NCI-H146 treated with DMSO at 0.1 percent for 48 hours (cell line): ENCODE measurements around the gene ZNF177.
A peak's percentile ranks its signal among the peaks of the same experiment; 100 is the strongest.
"Not testable (repeated sequence)": the region's sequence is repeated elsewhere in the genome, so short reads cannot be mapped to it uniquely, and the experiment has no call there.

Experiments used
- DNase-seq: peaks from one replicate; lab custom pipeline; 2025; ENCODE audit not compliant: unreplicated experiment; lab: John Stamatoyannopoulos, UW

Gene ZNF177

GRCh38 chr19:9362905-9363304 is at the start of gene ZNF177:
Gene ZNF177 (plus strand): TSS chr19:9363013. CDS start chr19:9378312, 15,299 bp downstream.
- DNase-seq, result no peak

DNA sequence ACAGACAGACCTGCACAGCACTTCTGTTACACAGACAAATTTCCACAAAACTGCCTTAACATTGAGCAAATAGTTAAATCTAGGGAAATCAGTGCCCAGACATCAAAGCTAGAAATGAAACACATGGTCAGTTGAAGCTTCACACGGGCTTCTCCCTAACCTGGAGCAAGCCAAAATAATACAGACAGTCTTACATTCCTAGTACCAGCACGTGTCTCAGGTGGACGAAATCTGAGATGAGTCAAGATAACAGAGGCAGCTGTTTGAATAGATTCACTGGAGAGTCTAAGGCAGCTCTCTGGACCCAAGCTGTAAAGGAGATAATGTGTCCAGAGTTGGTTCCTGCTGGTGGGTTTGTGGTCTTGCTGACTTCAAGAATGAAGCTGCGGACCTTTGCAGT is 49.1 kb upstream of the ZNF177 start:
- DNase-seq, result no peak

DNA sequence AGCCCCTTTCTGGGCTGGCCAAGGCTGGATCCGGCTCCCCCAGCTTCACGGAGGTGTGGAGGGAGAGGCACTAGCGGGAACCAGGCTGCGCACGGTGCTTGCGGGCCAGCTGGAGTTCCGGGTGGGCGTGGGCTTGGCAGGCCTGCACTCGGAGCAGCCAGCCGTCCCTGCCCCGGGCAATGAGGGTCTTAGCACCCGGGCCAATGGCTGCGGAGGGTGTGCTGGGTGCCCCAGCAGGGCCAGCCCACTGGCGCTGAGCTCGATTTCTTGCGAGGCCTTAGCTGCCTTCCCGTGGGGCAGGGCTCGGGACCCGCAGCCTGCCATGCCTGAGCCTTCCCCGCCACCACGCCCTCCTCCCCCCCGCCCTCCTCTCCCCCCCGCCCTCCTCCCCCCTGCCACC is 41.5 kb upstream of the ZNF177 start:
- no peak for DNase-seq

DNA sequence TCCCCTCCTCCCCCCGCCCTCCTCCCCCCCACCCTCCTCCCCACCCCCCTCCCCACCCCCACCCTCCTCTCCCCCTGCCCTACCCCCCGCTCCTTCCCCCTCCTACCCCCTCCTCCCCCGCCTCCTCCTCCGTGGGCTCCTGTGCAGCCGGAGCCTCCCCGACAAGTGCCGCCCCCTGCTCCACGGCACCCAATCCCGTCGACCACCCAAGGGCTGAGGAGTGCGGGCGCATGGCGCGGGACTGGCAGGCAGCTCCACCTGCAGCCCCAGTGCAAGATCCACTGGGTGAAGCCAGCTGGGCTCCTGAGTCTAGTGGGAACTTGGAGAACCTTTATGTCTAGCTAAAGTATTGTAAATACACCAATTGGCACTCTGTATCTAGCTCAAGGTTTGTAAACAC is 41.1 kb upstream of the ZNF177 start:
- DNase-seq, result not testable (repeated sequence)

DNA sequence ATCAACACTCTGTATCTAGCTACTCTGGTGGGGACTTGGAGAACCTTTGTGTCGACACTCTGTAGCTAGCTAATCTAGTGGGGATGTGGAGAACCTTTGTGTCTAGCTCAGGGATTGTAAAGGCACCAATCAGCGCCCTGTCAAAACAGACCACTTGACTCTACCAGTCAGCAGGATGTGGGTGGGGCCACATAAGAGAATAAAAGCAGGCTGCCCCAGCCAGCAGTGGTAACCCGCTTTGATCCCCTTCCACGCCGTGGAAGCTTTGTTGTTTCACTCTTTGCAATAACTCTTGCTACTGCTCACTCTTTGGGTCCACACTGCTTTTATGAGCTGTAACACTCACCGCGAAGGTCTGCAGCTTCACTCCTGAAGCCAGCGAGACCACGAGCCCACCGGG is 40.6 kb upstream of the ZNF177 start:
- not testable (repeated sequence) for DNase-seq

DNA sequence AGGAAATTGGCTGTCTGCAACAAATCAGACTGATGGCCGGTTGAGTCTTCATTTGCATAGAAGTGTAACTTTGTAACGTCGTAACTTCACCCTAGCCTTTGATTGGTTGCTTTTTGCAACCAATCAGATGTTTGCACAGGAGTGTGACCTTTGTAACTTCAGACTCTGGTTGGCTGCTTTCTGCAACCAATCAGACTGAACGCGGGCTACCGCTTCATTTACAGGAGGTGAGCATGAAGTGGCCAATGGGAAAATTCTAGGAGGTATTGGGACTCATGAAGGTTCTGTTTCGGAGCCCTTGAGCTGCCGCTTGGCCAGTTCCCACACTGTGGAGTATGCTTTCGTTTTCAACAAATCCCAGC is 39.3 kb upstream of the ZNF177 start:
- DNase-seq, result peak; percentile 63

DNA sequence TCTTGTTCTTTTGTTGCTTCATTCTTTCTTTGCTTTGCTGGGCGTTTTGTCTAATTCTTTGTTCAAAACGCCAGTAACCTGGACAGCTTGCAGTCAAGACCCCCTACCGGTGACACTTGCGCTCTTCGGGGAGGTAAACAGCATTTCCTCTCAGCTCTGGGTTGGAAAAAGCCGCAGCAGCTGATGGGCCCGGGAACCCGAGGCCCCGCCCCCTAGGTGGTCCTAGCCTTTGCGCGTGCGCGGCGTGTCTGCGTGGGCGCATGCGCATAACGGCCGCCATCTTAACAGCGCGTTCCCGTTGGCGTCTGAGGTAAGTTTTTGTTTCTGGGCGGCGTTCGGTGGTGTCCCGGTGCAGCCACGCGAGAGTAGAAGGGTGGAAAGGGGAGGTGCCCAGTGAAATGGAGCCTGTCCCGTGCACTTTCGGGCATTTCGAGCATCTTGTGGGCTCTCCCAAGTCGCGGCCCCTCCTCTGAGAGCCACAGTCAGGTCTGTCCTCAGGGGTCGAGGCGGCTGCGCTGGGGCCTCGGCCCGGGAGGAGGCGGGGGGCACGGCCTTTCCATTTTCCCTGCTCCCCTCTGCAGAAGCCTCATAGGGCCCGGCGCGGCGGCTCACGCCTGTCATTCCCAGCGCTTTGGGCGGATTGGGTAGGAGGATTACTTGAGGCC is 38.8 kb upstream of the ZNF177 start, which contains the start of gene ZNF559:
Gene ZNF559 (plus strand): TSS at position 261 of the 665 bp plus-strand sequence. CDS start 14,371 bp downstream, outside the sequence.
- DNase-seq, result peak; percentile 76

DNA sequence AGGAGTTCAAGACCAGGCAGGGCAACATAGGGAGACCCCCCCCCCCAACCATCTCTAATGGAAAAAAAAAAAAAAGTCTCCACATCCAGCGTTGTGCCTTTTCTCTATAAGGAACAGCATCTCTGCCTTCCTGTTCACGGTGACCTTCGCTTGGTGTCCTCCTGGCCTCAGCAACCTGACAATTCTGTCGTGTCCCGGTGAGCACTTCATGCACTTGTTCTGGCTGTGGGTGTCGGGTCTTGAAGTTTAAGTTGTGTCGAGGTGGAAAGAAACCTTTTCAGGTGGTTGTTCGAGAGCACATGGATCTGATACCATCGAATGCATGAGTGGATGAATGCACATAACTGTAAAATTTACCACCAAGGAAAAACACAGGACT is 38.2 kb upstream of the ZNF177 start:
- no peak for DNase-seq

DNA sequence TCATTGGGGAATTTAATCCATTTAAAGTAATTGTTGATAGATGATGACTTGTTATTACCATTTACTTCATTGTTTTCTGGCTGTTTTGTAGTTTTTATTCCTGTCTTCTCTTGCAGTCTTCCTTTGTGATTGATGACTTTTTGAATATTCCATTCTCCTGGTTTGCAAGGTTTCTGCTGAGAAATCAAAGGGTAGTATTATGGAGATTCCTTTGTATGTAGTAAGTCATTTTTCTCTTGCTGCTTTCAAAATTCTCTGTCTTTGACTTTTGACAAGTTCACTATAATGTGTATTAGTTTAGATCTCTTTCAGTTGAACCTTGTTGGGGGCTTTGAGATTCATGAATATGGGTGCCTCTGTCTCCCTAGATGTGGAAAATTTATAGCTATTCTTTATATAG is 32.8 kb upstream of the ZNF177 start:
- DNase-seq, result no peak

DNA sequence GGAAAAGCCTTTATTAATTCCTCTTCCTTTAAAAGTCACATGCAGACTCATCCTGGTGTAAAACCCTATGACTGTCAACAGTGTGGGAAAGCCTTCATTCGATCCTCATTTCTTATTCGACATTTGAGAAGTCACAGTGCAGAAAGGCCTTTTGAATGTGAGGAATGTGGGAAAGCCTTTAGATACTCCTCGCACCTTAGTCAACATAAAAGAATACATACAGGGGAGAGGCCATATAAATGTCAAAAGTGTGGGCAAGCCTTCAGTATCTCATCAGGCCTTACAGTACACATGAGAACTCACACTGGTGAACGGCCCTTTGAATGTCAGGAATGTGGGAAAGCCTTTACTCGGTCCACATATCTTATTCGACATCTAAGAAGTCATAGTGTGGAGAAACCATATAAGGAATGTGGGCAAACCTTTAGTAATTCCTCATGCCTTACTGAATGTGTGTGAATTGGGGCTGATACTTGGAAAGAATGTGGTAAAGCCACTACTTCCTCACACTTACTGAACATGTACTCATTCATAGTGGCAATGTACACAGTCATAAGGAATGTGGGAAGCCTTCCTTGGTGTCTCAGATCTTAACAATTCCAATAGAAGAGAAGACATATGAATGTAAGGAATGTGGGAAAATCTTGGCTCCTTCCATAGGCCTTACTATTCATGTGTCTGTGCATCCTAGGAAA is 20.1 kb upstream of the ZNF177 start:
- no peak for DNase-seq

DNA sequence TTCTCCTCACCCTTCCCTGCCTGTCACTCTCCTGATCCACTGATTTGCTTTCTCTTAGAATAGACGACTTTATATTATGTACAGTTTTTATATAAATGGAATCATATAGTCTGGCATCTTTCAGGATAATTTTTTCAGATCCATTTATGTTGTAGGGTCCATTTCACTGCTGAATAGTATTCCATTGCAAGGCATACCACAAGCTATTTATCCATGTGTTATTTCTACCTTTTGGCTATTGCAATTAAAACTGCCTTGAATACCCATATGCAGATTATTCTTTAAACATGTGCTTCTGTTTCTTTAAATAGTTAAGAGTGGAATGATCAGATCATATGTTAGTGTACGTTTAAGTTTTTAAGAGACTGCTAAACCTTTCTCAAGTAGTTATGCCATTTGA is 17.8 kb upstream of the ZNF177 start:
- no peak for DNase-seq

- no peak for DNase-seq
These were observed 14.6 kb upstream of the ZNF177 start for GRCh38 chr19:9348253-9348652.

DNA sequence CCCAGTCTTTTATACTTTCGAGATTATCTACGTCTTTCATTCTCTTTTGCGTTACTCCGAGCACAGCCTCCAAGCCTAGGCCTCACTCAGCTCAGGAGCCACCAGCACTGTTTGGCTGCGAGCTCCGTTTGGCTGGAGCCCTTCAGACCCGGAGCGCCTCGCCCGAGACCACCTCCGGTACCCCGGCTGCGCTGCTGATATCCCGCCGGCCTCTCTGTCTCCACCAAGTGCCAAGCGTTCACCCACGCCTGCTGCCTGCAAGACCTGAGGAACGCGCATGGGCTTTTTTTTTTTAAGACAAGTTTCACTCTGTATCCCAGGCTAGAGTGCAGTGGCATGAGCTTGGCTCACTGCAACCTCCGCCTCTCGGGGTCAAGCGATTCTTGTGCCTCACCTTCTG is 14.1 kb upstream of the ZNF177 start:
- DNase-seq, result no peak

DNA sequence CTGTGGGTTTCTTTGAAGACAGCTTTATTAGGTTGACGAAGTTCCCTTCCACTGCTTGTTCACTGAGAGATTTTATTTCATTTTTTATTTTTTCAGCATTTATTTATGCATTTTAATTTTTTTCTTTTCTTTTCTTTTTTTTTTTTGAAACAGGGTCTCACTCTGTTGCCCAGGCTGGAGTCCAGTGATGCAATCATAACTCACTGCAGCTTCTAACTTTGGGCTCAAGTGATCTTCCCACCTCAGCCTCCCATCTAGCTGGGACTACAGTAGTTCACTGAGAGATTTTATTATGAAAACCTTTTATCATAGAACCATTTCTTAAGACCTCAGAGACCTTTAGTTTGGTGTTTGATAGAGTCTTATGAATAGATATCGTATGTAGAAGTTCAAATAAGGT is 10.3 kb upstream of the ZNF177 start:
- no peak for DNase-seq

GRCh38 chr19:9353011-9353410 is 9.8 kb upstream of the ZNF177 start:
- no peak for DNase-seq

DNA sequence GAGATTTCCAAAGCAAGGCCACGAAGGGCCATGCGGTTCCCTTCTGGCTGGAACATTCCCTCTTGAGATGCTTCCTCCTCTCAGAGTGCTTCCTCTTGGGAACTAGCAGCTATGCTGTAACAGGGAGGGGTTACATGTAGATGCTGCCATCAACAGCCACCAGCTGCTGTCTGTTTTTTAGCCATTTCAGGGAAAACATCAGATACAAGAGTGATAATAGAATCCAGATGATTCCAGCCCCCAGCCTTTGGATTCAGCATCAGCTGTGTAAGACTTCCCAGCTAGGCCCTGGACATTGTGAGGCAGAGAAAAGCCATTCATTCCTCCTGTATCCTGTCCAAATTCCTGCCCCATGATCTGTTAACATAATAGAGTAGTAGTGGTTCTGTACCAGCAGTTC is 8.2 kb upstream of the ZNF177 start:
- DNase-seq, result no peak

DNA sequence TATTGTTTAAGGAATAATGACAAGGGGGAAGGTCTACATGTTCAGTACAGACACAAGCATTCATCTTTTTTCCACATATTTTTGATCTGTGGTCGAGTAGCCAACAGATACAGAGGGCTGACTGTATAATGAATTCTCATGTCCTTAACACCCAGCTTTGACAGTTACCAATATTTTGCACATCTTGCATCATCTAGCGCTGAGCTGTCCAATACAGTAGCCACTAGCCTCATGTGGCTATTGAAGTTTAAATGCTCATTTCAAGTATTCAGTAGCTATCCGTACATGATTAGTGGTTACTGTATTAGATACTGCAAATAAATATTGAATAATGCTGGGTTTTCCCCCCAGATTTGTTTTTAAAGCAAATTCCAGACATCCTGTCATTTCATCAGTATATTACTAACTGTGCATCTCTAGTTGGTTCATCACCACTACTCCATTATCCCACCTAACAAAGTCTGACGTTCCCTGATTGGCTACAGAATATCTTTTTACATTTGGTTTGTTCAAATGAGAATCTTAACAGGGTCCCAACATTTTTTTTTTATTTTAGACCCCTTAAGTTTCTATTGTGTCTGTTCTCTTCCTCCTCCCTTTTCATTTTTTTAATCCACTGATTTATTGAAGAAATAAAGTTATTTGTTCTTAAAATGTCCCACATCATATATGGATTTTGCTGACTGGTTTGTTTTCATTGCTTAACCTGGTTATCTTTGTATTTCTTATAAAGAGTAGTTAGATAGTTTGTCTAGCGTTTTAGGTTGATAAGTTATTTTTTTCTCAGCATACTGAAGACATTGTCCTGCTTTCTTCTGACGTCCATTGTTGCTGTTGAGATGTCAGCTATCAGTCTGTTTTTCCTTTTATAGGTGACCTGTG is 8.2 kb downstream of the ZNF177 start:
- DNase-seq, result no peak

GRCh38 chr19:9381361-9381785 is 18.6 kb downstream of the ZNF177 start:
- no peak for DNase-seq

DNA sequence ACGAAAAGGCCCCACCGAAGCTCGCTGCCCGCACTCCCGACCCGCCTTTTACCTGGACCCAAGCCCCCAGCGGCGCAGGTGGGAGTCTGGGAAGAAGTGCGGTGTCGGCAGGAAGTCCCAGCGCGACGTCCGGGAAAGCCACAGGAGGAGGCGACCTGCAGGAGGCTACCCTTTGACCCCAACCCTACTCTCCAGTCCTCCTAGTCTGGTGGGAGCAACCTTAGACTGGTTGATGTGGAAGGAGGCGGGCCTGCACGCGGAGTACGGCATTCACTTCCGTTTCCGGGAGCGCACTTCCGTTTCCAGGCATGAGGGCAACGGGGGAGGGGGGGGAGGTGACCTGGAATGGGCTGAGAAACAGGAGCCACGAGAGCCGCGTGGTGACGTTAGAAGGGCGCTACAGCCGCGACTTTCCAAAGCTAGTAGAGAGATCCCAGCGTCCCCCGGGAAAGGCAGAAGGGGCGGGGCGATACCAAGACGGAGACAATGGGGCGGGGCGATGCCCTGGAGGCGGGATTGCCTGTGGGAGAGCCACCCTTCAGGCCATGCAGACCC is 44.1 kb downstream of the ZNF177 start:
- DNase-seq, result peak; percentile 44

- DNase-seq, result no peak
These were observed 45.0 kb downstream of the ZNF177 start for GRCh38 chr19:9407827-9408226.

DNA sequence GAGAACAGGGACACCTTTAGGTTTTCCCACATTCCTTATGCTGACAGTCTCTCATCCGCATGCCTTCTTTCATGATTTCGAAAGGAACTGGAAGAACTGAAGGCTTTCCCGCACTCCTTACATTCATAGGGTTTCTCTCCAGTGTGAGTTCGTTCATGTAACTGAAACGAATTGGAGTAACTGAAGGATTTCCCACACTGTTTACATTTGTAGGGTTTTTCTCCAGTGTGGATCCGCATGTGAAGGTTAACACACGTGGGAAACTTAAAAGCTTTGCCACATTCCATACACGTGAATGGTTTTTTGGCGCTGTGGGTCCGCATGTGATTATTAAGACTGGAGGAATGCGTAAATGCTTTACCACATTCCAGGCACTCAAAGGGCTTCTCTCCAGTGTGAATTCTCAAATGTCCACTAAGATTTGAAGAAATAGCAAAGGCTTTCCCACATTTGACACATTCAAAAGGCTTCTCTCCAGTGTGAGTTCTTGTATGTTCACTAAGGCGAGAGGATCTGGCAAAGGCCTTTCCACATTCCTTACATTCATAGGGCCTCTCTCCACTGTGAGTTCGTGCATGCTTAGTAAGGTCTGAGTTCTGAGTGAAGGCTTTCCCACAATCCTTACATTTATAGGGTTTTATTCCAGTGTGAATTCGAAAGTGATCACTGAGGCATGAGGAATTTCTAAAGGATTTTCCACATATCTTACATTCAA is 50.6 kb downstream of the ZNF177 start:
- DNase-seq, result no peak
